ENCODE data around the gene ATXN1.

The ATXN1 gene

DNA sequence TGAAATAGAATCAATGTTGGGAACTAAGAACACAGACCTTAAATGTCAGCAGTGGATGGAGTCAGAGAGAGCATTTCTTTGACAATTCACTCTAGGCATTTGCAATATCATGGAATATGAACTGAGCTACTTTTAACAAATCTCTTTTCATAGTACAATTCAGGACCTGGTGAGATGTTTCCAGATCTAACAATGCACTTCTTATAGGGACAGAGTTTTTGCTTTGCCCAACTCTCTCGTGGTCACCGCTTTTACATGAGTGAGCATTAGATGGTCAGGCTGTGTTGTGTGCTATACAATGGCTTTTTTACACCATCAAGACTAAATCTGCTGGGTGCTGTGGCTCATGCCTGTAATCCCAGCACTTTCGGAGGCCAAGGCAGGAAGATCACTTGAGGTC lies 233.6 kb downstream of the ATXN1 start:
- ChIA-PET POLR2A (no interaction called here), CTCF (no interaction called here)
- no peak for DNase-seq (ENCODE audit: extremely low spot score)
- TF ChIP-seq ELF4 (IDR thresholded peaks at IDR 0.05) = no peak

DNA sequence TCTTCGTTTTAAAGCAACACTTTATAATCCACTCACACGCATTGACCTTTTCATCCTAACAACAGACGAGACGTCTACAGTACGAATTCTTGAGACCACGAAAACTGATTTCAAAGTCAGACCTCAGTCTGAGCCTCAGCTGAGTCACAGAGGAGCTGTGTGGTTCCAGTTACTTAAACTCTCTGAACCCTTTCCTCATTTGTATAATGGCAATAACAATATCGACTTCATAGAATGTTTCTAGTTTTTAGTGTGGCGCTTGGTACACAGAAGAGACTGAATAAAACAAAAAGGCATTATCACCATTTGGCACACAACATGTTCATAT lies 236.9 kb downstream of the ATXN1 start:
- no peak for DNase-seq (ENCODE audit: extremely low spot score)
- POLR2A ChIA-PET = no interaction called here
- CTCF ChIA-PET = no interaction called here
- TF ChIP-seq L3MBTL2 (conservative IDR thresholded peaks at IDR 0.05) (no peak), BHLHE40 (IDR thresholded peaks at IDR 0.05; ENCODE audit: borderline replicate concordance) (no peak), LEF1 (IDR thresholded peaks at IDR 0.05; ENCODE audit: borderline replicate concordance) (no peak), ZNF384 (IDR thresholded peaks at IDR 0.05) (no peak), FOXM1 (IDR thresholded peaks at IDR 0.05; ENCODE audit: borderline replicate concordance) (no peak), CTBP1 (IDR thresholded peaks at IDR 0.05; ENCODE audit: borderline replicate concordance) (no peak), SP1 (IDR thresholded peaks at IDR 0.05) (no peak), NFRKB (IDR thresholded peaks at IDR 0.05) (no peak), ELF4 (IDR thresholded peaks at IDR 0.05) (no peak), FOXK2 (IDR thresholded peaks at IDR 0.05) (no peak), FOXA1 (IDR thresholded peaks at IDR 0.05) (no peak), SUZ12 (IDR thresholded peaks at IDR 0.05) (no peak), TARDBP (IDR thresholded peaks at IDR 0.05) (no peak), HDGF (IDR thresholded peaks at IDR 0.05; ENCODE audit: borderline replicate concordance) (no peak)

DNA sequence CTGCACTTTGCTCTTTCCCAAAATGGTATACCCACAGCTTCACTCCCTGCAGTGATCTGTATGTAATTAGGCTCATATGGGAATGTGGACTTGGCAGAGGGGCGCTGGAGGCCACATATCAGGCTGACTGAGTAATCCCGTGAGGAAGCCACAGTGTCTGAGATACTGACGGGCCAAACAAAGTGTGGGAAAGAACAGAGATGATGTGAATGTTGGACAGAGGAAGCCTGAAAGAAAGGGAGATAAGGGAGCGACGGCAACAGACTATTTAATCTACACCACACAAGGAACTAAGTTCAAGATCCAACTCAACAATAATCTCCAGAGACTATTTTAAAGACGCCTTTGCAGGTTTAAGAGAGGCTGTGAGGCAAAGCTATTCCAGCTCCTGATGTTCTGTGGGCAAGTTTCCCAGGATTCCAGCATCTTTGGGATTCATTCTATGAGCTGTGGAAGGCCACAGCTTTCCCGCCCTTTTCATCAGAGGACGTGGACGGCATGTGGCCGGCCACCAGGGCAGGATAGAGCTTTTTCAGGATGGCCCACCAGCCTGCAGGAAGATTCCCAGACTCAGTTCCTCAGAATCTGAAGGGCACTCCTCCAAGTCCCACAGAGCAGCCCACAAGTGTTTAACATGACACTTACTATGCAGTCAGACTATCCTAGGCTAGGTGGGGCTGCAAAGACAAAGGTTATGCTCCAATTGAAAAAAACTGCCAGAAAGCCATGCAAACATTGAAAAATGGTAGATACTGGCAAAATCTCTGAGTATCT lies 237.5 kb downstream of the ATXN1 start:
- no peak for DNase-seq (ENCODE audit: extremely low spot score)
- POLR2A ChIA-PET = no interaction called here
- TF ChIP-seq FOXK2 (IDR thresholded peaks at IDR 0.05) (no peak), SP1 (IDR thresholded peaks at IDR 0.05) (no peak), FOXA1 (IDR thresholded peaks at IDR 0.05) (no peak)
- CTCF ChIA-PET = no interaction called here

DNA sequence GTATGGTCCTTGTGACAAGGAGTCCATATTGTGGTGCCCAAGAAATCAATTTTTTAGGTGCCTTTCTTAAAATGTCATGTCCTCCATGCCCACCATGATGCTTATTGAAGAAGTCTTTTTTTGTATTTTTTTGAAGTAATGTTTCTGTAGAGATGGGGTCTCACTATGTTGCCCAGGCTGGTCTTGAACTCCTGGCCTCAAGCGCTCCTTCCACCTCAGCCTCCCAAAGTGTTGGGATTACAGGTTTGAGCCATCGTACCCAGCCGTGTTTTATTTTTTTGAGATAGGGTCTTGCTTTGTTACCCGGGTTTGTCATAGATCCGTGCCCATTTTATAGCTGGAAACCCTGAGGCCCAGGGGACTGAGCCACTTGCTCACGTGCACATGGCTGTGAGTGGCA lies 238.3 kb downstream of the ATXN1 start:
- no peak for DNase-seq (ENCODE audit: extremely low spot score)
- TF ChIP-seq, protein P1, sequence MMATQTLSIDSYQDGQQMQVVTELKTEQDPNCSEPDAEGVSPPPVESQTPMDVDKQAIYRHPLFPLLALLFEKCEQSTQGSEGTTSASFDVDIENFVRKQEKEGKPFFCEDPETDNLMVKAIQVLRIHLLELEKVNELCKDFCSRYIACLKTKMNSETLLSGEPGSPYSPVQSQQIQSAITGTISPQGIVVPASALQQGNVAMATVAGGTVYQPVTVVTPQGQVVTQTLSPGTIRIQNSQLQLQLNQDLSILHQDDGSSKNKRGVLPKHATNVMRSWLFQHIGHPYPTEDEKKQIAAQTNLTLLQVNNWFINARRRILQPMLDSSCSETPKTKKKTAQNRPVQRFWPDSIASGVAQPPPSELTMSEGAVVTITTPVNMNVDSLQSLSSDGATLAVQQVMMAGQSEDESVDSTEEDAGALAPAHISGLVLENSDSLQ (IDR thresholded peaks at IDR 0.05) = no peak
- no peak for TF ChIP-seq SUZ12 (IDR thresholded peaks at IDR 0.05)
- TF ChIP-seq FOXA1 (IDR thresholded peaks at IDR 0.05) = no peak
- no peak for TF ChIP-seq BHLHE40 (IDR thresholded peaks at IDR 0.05; ENCODE audit: borderline replicate concordance)
- TF ChIP-seq NFRKB (IDR thresholded peaks at IDR 0.05) = no peak
- no peak for TF ChIP-seq ZNF384 (IDR thresholded peaks at IDR 0.05)
- TF ChIP-seq FOXK2 (IDR thresholded peaks at IDR 0.05) = no peak
- TF ChIP-seq FOXM1 (IDR thresholded peaks at IDR 0.05; ENCODE audit: borderline replicate concordance) = no peak
- TF ChIP-seq LEF1 (IDR thresholded peaks at IDR 0.05; ENCODE audit: borderline replicate concordance) = no peak
- TF ChIP-seq L3MBTL2 (conservative IDR thresholded peaks at IDR 0.05) = no peak
- TF ChIP-seq ELF4 (IDR thresholded peaks at IDR 0.05) = no peak
- ChIA-PET POLR2A (no interaction called here), CTCF (no interaction called here)

DNA sequence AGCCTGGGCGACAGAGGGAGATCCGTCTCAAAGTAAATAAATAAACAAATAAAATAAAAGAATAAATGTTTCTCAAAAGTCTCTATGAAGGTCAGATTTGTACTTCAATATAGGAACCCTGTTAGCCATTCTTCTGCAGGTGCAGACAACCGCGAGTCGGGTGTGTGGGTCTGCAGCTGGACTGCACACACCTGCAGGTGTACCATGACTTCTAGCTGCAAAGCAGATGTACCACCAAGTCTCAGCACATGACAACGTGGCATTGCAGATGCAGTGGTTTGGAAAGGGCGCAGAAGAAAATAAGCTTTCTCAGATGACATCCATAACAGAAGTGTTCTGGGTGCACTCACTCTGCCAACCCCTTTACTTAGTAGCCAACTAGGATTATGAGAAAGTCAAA lies 239.7 kb downstream of the ATXN1 start:
- ChIA-PET CTCF (no interaction called here), POLR2A (no interaction called here)
- DNase-seq (ENCODE audit: extremely low spot score) = no peak
- TF ChIP-seq, protein P1 (IDR thresholded peaks at IDR 0.05) = no peak
- TF ChIP-seq FOXK2 (IDR thresholded peaks at IDR 0.05) (no peak), TARDBP (IDR thresholded peaks at IDR 0.05) (no peak), FOXM1 (IDR thresholded peaks at IDR 0.05; ENCODE audit: borderline replicate concordance) (no peak), ARNT (IDR thresholded peaks at IDR 0.05) (no peak)

DNA sequence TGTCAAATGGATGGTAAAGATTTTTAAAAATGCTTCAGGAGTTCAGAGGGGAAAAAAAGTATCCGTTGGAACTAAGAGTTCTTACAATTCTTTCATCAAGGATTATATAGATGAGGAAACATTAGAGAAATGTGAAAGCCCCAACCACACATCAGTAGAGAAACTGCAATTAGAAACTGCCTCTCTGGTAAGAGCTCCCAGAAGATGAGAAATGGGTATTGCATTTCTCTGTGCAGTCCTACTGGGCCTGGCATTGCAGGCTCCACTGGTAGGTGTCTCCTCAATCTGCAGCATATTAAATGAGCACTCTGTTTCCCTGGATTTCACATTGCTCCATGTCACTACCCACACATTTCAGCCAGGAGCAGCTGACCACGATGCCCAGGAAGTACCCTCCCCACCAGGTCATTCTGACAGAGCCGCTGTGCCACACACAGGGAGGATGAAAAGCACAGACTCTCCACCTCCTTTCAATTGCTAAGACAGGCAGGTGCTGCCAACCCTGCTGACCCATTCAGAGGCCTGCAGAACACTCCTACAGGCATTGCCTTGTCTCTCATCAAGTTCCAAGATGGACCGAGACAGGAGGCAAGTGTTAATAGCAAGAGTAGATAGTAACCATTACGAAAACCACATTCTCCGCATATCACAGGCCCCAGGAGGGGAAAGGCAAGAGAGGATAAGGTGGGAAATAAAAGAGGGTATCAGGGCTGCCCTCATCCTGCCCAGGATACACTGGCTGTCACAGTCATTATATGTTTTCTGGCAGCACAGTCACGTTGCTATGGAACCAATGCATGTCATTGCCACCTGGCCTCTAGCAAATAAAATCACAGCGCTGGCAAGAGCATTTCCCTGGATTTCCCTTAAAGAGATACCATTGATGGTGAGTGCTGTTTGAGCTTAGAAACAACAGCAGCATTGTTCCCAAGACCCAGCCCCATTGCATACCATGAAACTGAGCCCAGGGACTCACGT lies 241.7 kb downstream of the ATXN1 start:
- ChIA-PET CTCF (no interaction called here), POLR2A (no interaction called here)

DNA sequence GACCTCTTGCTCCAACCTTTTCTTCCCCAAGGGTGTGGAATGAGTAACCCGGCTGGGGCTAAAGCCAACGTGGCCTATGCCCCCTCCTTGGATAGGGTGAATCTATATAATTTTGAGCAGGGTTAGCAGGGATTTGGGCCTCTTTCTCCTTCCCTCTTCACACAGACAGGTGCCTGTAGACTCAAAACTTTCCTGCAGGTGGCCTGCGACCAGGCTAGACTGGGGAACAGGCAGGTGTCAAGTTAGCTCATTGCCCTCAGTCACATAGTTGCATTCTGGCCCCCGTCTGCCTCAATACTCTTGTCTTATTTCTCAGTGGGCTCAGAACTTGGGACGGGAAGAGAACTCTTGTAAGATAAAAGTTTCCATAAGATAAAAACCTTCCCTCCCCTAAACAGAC lies 243.0 kb downstream of the ATXN1 start:
- ChIA-PET CTCF (no interaction called here), POLR2A (no interaction called here)
- no peak for TF ChIP-seq FOXM1 (IDR thresholded peaks at IDR 0.05; ENCODE audit: borderline replicate concordance)
- no peak for TF ChIP-seq SUZ12 (IDR thresholded peaks at IDR 0.05)
- TF ChIP-seq L3MBTL2 (conservative IDR thresholded peaks at IDR 0.05) = no peak
- TF ChIP-seq HDGF (IDR thresholded peaks at IDR 0.05; ENCODE audit: borderline replicate concordance) = no peak
- TF ChIP-seq FOXK2 (IDR thresholded peaks at IDR 0.05) = no peak
- DNase-seq (ENCODE audit: extremely low spot score) = no peak

More for the DNA sequence above, 241.7 kb downstream of the ATXN1 start:
- no peak for DNase-seq (ENCODE audit: extremely low spot score)
- no peak for TF ChIP-seq ZNF384 (IDR thresholded peaks at IDR 0.05)
- TF ChIP-seq TARDBP (IDR thresholded peaks at IDR 0.05) = no peak
- no peak for TF ChIP-seq SUZ12 (IDR thresholded peaks at IDR 0.05)
- TF ChIP-seq CTBP1 (IDR thresholded peaks at IDR 0.05; ENCODE audit: borderline replicate concordance) = no peak
- TF ChIP-seq FOXK2 (IDR thresholded peaks at IDR 0.05) = no peak
- TF ChIP-seq SP1 (IDR thresholded peaks at IDR 0.05) = no peak
- no peak for TF ChIP-seq FOXM1 (IDR thresholded peaks at IDR 0.05; ENCODE audit: borderline replicate concordance)
- TF ChIP-seq ELF4 (IDR thresholded peaks at IDR 0.05) = no peak

Data from HEK293T (cell line).